CD4-positive, alpha-beta memory T cell (primary cell): Measurements from ENCODE around the gene LAS1L. TPM values are rescaled to one million over a fixed set of nuclear protein-coding genes. Genes with fewer than 3 reads are reported as not detected.
"Not testable (repeated sequence)": the region's sequence is repeated elsewhere in the genome, so short reads cannot be mapped to it uniquely, and the experiment has no call there.

Experiments used
- CTCF ChIA-PET: fragments of 350-600 bp; sonication (Branson Sonifier 250); formaldehyde crosslinking; loops from one replicate; lab custom pipeline; 2021; ENCODE audit warnings: inconsistent platforms; ENCODE audit not compliant: partially characterized antibody; lab: Charles Lee
- POLR2A ChIA-PET: fragments of 350-600 bp; sonication (Branson Sonifier 250); formaldehyde crosslinking; loops from one replicate; lab custom pipeline; 2021; ENCODE audit not compliant: partially characterized antibody; lab: Charles Lee
- DNase-seq, 5 donors: peaks; one replicate each; pipeline versions ENCODE4 v3.0.0 to v3.0.0-alpha.2; 2020 to 2022; ENCODE audit warnings: mixed read lengths in 1 of 5
- H3K27ac ChIP-seq: one replicate; pipeline ENCODE4 v1.7.0; 2013; ENCODE audit warnings: low read depth, low read length
- H3K27me3 ChIP-seq: 2 replicates; pipeline ENCODE4 v1.7.0; 2013; ENCODE audit warnings: mild to moderate bottlenecking, low read length, moderate library complexity; ENCODE audit not compliant: insufficient read depth
- H3K36me3 ChIP-seq: 2 replicates; pipeline ENCODE4 v1.7.0; 2013; ENCODE audit warnings: mild to moderate bottlenecking, low read length, moderate library complexity; ENCODE audit not compliant: insufficient read depth
- H3K4me1 ChIP-seq: 2 replicates; pipeline ENCODE4 v1.7.0; 2013; ENCODE audit warnings: mild to moderate bottlenecking, low read length, moderate library complexity; ENCODE audit not compliant: insufficient read depth
- H3K4me3 ChIP-seq, 2 donors: one replicate each; pipeline ENCODE4 v1.7.0; 2013; ENCODE audit warnings: low read length in 2 of 2, mild to moderate bottlenecking in 1 of 2
- H3K9me3 ChIP-seq, 2 donors: one replicate each; pipeline ENCODE4 v1.7.0; 2013; ENCODE audit warnings: low read length in 2 of 2, control low read depth in 1 of 2; ENCODE audit not compliant: control insufficient read depth in 1 of 2
- H3K27ac Mint-ChIP-seq, 7 donors: one replicate each; pipeline ENCODE4 v1.8.0; 2020 to 2021; ENCODE audit warnings: mixed read lengths in 7 of 7, mild to moderate bottlenecking in 6 of 7, inconsistent platforms in 3 of 7, moderate library complexity in 3 of 7
- H3K27me3 Mint-ChIP-seq, 2 donors: one replicate each; pipeline ENCODE4 v1.8.0; 2020 to 2021; ENCODE audit warnings: mixed read lengths in 2 of 2
- H3K36me3 Mint-ChIP-seq, 2 donors: one replicate each; pipeline ENCODE4 v1.8.0; 2020 to 2021; ENCODE audit warnings: mixed read lengths in 2 of 2, inconsistent platforms in 1 of 2, mild to moderate bottlenecking in 1 of 2
- H3K4me1 Mint-ChIP-seq, 4 donors: one replicate each; pipeline ENCODE4 v1.8.0; 2020 to 2021; ENCODE audit warnings: mixed read lengths in 4 of 4, mild to moderate bottlenecking in 1 of 4
- H3K4me3 Mint-ChIP-seq, 8 donors: one replicate each; pipeline ENCODE4 v1.8.0; 2020 to 2021; ENCODE audit warnings: mixed read lengths in 8 of 8, mild to moderate bottlenecking in 7 of 8, moderate library complexity in 6 of 8, inconsistent platforms in 3 of 8
- H3K9me3 Mint-ChIP-seq, 8 donors: one replicate each; pipeline ENCODE4 v1.8.0; 2020 to 2021; ENCODE audit warnings: mixed read lengths in 8 of 8, mild to moderate bottlenecking in 5 of 8, inconsistent platforms in 3 of 8, moderate library complexity in 1 of 8
- intact Hi-C: fragments of 100-400 bp; cut with micrococcal nuclease; formaldehyde crosslinking; loops from one replicate; pipeline ENCODE4 v1.15.1; 2023
- polyA plus RNA-seq, 2 donors: library from polyadenylated mRNA; unstranded; fragments of 300-500 nt; fragmentation: Illumina TruSeq; gene quantifications; one replicate each; pipeline ENCODE4 v1.2.3, GENCODE V29; 2021
- total RNA-seq, 2 experiments: library from RNA; stranded (reverse); gene quantifications; one replicate each; pipeline ENCODE4 v1.2.3, GENCODE V29; 2021

LAS1L gene
- total and polyA plus RNA-seq, 4 experiments from 2014 or later, result 38.5 to 51.7 (median 40.6) TPM

DNA sequence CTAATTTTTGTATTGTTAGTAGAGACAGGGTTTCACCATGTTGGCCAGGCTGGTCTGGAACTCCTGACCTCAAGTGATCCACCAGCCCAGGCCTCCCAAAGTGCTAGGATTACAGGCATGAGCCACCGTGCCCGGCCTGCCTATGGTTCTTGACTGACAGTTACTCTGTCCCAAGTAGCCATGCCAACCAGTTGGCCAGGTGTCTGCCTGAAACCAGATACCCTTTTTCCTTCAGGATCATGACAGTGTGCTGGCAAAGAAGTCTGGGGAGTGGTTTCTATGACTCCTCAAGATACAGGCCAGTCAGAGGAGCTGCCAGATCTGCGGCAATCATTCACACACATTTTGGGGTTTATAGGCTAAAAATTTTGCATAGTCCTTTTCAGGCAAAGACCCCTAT, 1.7 kb upstream of the LAS1L start:
- ChIA-PET POLR2A (no interaction called here), CTCF (no interaction called here)
- no peaks in the 10 kb centered on the region for H3K9me3 Mint-ChIP-seq
- Histone ChIP-seq H3K36me3 (peaks cover 6% of the 10 kb centered on the region), H3K27me3 (no peaks in the 10 kb centered on the region), H3K4me3 (no peak overlapping the region), H3K9me3 (no peaks in the 10 kb centered on the region), H3K4me1 (peaks cover 18% of the 10 kb centered on the region), H3K27ac (no peak overlapping the region)
- H3K4me1 Mint-ChIP-seq, result peaks cover 7 to 24% (median 16%) of the 10 kb centered on the region in 4 donors
- H3K36me3 Mint-ChIP-seq, result peaks cover 0 to 15% of the 10 kb centered on the region in 2 donors
- no peak for DNase-seq
- intact Hi-C loops, result loop anchor here (10.0 kb wide), 1 partner anchor 561 kb away; the partner anchor contains the start of gene ZC4H2
- H3K27ac Mint-ChIP-seq, result no peak overlapping the region
- no peaks in the 10 kb centered on the region for H3K27me3 Mint-ChIP-seq
- H3K4me3 Mint-ChIP-seq, result peak overlapping the region in 1 of 8 donors; percentile 21

DNA sequence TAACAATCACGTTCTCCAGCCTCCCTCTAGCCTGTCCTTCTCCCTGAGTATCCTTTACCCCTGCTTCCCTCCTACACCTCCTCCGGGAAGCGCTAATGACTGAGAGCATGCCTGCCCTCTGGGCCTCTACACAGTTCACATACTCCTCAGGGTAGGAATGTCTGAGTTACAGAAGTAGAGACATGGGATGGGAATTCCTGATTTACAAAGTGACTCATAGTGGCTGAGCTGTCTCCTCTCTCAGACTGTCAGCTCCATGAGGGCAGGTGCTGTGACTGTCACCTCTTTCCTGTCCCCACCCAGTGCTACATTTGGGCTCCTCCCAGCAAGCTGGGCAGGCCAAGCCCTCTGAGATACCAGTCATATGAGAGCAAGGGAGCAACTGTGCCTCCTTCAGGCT, 2.6 kb downstream of the LAS1L start:
- Mint-ChIP-seq H3K27me3 (no peaks in the 10 kb centered on the region), H3K36me3 (peaks cover 0 to 33% of the 10 kb centered on the region in 2 donors), H3K27ac (peak overlapping the region in 2 of 7 donors; percentile 55 to 97), H3K4me1 (peaks cover 11 to 29% (median 18%) of the 10 kb centered on the region in 4 donors), H3K4me3 (peak overlapping the region in 1 of 8 donors; percentile 100), H3K9me3 (no peaks in the 10 kb centered on the region)
- Histone ChIP-seq H3K27me3 (no peaks in the 10 kb centered on the region), H3K4me3 (no peak overlapping the region), H3K27ac (no peak overlapping the region), H3K36me3 (peaks cover 23% of the 10 kb centered on the region), H3K4me1 (peaks cover 18% of the 10 kb centered on the region), H3K9me3 (no peaks in the 10 kb centered on the region)
- intact Hi-C loops, result loop anchor here (10.0 kb wide), 1 partner anchor 557 kb away; the partner anchor contains the start of gene ZC4H2
- ChIA-PET POLR2A (no interaction called here), CTCF (interaction anchor here (1.2 kb wide), 1 partner anchor 1197 kb away, joined by 3 read pairs; no protein-coding TSS in a partner anchor)
- no peak for DNase-seq

DNA sequence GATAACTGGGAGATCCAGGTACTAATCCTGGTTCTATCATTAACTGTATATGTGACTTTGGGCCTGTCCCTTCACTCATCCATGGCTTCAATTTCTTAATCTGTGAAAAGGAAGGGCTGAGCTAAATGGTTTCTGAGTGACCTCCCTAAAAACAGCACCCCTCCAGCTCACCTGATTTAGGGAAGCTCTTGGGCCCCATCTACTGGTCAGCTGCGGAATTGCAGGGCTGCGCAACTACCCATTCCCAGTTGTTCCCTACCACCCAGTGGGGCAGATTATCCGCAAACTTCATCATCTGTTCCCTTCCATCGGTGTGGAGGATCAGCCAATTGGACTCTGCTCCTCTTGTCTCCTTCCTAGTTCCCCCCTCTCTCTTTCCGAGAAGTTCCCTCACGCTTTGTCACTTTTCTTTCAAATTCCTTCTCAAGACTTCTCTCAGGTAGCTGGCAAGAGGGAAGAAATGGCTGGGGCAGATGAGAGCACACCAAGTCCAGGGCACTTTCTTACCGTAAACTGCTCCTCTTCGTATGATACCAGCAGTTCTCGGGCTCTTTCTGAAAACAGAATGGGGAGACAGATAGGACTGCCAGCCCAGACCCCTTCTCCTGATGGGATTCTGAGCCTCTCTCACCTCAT, 5.8 kb downstream of the LAS1L start:
- H3K27ac ChIP-seq, result no peak overlapping the region
- POLR2A ChIA-PET, result no interaction called here
- peaks cover 0 to 40% of the 10 kb centered on the region in 2 donors for H3K36me3 Mint-ChIP-seq
- H3K9me3 Mint-ChIP-seq, result no peaks in the 10 kb centered on the region
- DNase-seq, result peak; percentile 44 to 59 (median 52)
- no peaks in the 10 kb centered on the region for H3K27me3 Mint-ChIP-seq
- H3K27me3 ChIP-seq, result no peaks in the 10 kb centered on the region
- H3K4me3 Mint-ChIP-seq, result peak overlapping the region in 1 of 8 donors; percentile 20
- H3K4me1 Mint-ChIP-seq, result peaks cover 10 to 18% (median 14%) of the 10 kb centered on the region in 4 donors
- CTCF ChIA-PET, result interaction anchor here (0.5 to 2.0 kb wide), 11 partner anchors 10 to 1770 kb away, joined by 3 to 10 read pairs (median 4); no protein-coding TSS in a partner anchor
- H3K36me3 ChIP-seq, result peaks cover 36% of the 10 kb centered on the region
- intact Hi-C loops, result no loop called here
- no peaks in the 10 kb centered on the region for H3K9me3 ChIP-seq
- H3K27ac Mint-ChIP-seq, result peak overlapping the region in 3 of 7 donors; percentile 26 to 42 (median 38)
- H3K4me3 ChIP-seq, result no peak overlapping the region
- H3K4me1 ChIP-seq, result peaks cover 11% of the 10 kb centered on the region

DNA sequence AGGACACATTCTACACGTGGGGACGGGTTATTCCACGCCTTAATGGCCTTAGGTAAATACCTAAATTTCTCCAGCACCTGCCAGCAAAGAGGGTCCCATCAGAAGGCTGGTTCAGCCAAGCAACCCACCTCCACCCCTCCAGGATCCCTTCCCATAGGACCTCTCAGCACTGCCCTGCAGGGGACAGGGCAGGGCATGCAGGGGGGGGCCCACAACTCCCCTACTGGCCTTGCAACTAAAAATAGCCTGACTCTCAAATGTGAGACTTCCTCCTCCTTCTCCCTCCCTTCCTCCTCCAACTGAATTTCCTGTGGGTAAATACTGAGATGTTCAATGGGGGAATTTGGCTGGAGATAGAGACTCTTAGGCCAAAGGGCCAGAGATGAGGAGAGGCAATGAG, 6.3 kb downstream of the LAS1L start:
- no peak overlapping the region for H3K4me3 ChIP-seq
- peaks cover 38% of the 10 kb centered on the region for H3K36me3 ChIP-seq
- no peaks in the 10 kb centered on the region for H3K27me3 ChIP-seq
- no peaks in the 10 kb centered on the region for H3K9me3 ChIP-seq
- intact Hi-C loops, result no loop called here
- H3K27ac ChIP-seq, result no peak overlapping the region
- peak in 1 of 5 donors; percentile 1 for DNase-seq
- ChIA-PET CTCF (interaction anchor here (0.5 to 2.0 kb wide), 9 partner anchors 10 to 1434 kb away, joined by 3 to 10 read pairs (median 5); no protein-coding TSS in a partner anchor), POLR2A (no interaction called here)
- peaks cover 10 to 13% (median 10%) of the 10 kb centered on the region in 4 donors for H3K4me1 Mint-ChIP-seq
- peaks cover 0 to 42% of the 10 kb centered on the region in 2 donors for H3K36me3 Mint-ChIP-seq
- H3K27ac Mint-ChIP-seq, result peak overlapping the region in 2 of 7 donors; percentile 38 to 42
- H3K4me3 Mint-ChIP-seq, result no peak overlapping the region
- peaks cover 5% of the 10 kb centered on the region for H3K4me1 ChIP-seq
- no peaks in the 10 kb centered on the region for H3K27me3 Mint-ChIP-seq
- H3K9me3 Mint-ChIP-seq, result no peaks in the 10 kb centered on the region

DNA sequence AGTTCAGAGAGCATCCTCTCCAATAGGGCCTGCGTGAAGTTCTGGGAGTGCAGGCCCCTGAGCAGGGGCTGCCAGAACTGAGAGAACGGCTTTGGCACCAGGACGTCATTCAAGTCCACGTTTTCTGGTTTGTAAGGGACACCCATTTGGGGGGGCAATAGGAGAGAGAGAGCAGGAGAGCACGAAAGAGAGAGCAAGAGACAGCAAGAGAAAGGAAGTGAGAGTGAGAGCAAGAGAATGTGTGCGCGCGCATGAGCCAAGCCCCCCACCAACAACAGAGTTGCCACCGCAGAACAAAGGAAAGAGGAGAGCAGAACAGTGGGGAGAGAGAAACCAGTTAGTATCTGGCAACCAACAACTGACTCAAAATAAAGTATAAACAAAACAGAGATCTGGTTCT, 10.4 kb downstream of the LAS1L start:
- peaks cover 16 to 52% of the 10 kb centered on the region in 2 donors for H3K36me3 Mint-ChIP-seq
- Histone ChIP-seq H3K36me3 (peaks cover 55% of the 10 kb centered on the region), H3K4me1 (no peaks in the 10 kb centered on the region), H3K27me3 (no peaks in the 10 kb centered on the region), H3K27ac (no peak overlapping the region), H3K9me3 (no peaks in the 10 kb centered on the region), H3K4me3 (no peak overlapping the region)
- H3K27me3 Mint-ChIP-seq, result no peaks in the 10 kb centered on the region
- H3K27ac Mint-ChIP-seq, result peak overlapping the region in 1 of 7 donors; percentile 66
- H3K4me1 Mint-ChIP-seq, result peaks cover 1 to 9% (median 4%) of the 10 kb centered on the region in 4 donors
- DNase-seq, result no peak
- no peaks in the 10 kb centered on the region for H3K9me3 Mint-ChIP-seq
- POLR2A ChIA-PET, result no interaction called here
- CTCF ChIA-PET, result no interaction called here
- intact Hi-C loops, result no loop called here
- no peak overlapping the region for H3K4me3 Mint-ChIP-seq

DNA sequence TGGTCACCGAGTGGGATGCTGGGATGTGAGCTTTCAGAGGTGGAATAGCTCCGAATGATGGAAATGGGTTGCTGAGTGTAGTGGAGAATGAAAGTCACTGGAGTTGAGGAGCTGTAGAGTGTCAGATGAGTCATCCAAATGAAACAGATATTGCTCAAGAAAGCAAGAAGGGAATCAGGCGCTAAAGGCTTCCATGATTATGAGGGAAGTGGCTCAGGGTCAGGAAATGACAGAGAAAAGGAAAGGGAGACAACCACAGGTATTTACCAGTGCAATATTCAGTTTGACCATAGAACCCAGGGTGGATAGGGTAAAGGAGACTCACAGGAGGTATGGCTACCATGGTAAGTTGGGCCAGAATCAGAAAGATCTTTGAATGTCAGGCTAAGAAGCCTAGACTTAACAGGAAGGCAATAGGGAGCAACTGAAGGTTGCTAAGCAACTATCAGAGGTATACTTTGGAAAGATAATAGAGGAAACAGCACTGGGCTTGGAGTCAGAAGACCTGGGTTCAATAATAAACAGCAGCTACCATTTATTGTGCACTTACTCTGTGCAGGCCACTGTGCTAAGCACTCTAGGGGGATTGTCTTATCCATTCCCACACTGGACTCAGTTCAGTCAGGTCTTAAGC, 11.7 kb downstream of the LAS1L start:
- H3K4me3 Mint-ChIP-seq, result no peak overlapping the region
- Histone ChIP-seq H3K4me1 (no peaks in the 10 kb centered on the region), H3K36me3 (peaks cover 44% of the 10 kb centered on the region), H3K4me3 (no peak overlapping the region), H3K27ac (no peak overlapping the region), H3K9me3 (no peaks in the 10 kb centered on the region), H3K27me3 (no peaks in the 10 kb centered on the region)
- DNase-seq, result no peak
- CTCF ChIA-PET, result no interaction called here
- no peaks in the 10 kb centered on the region for H3K9me3 Mint-ChIP-seq
- peaks cover 16 to 50% of the 10 kb centered on the region in 2 donors for H3K36me3 Mint-ChIP-seq
- H3K27ac Mint-ChIP-seq, result peak overlapping the region in 1 of 7 donors; percentile 29
- H3K4me1 Mint-ChIP-seq, result peaks cover 0 to 6% (median 0%) of the 10 kb centered on the region in 4 donors
- intact Hi-C loops, result no loop called here
- no peaks in the 10 kb centered on the region for H3K27me3 Mint-ChIP-seq
- POLR2A ChIA-PET, result no interaction called here

DNA sequence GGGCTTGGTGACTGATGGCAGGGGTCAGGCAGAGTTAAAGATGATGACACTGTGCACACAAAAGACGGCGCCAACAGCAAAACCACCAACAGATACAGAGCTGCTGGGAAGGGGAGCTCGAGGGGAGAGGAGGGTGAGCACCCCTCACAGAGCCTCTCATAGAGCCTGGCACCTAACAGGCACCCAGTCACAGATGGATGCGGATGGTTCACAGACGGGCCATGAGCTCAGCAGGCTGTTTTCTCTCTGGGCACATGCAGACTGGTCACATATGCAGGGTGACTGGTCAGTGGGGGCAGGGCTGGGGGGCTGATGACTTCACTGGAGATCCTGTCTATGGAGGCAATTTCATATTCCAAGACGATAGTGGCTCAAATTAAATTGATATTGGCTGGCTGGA, 15.1 kb downstream of the LAS1L start:
- H3K4me1 ChIP-seq, H3K27me3 Mint-ChIP-seq, H3K4me3 ChIP-seq, H3K9me3 Mint-ChIP-seq, H3K4me1 Mint-ChIP-seq, POLR2A ChIA-PET, DNase-seq, H3K4me3 Mint-ChIP-seq, H3K27me3 ChIP-seq, H3K27ac ChIP-seq, intact Hi-C loops, H3K9me3 ChIP-seq, CTCF ChIA-PET: not testable (repeated sequence)
- Mint-ChIP-seq H3K27ac (peak overlapping the region in 1 of 7 donors; percentile 22), H3K36me3 (peaks cover 16 to 42% of the 10 kb centered on the region in 2 donors)
- peaks cover 38% of the 10 kb centered on the region for H3K36me3 ChIP-seq
